GM12878 (cell line): ENCODE data around the gene DOCK1. TPM values are rescaled to one million over a fixed set of nuclear protein-coding genes. Genes with fewer than 3 reads are reported as not detected.

Experiments used
- ATAC-seq: fragments of 200-7000 bp; cut with Tn5 transposase; 3 replicates; pipeline ENCODE4 v1.9.1; 2020; ENCODE audit warnings: mild to moderate bottlenecking, moderate library complexity
- BruUV-seq: library from RNA; stranded (reverse); fragments of 400-500 nt; replicated peaks from 2 replicates; lab custom pipeline; 2021; lab: Mats Ljungman, UMichigan
- CTCF ChIA-PET: fragments of 300-600 bp; sonication (Branson Sonifier 250); formaldehyde crosslinking; extraction: SDS; loops from one replicate; lab custom pipeline; 2021; ENCODE audit warnings: inconsistent platforms; lab: Yijun Ruan, JAX
- POLR2A ChIA-PET: fragments of 350-600 bp; formaldehyde crosslinking; extraction: SDS; loops from one replicate; lab custom pipeline; 2021; ENCODE audit warnings: inconsistent platforms; lab: Charles Lee
- RAD21 ChIA-PET: fragments of 300-600 bp; sonication (Branson Sonifier 250); formaldehyde crosslinking; loops from one replicate; lab custom pipeline; 2023; ENCODE audit warnings: antibody characterized with exemption; ENCODE audit not compliant: unreplicated experiment; lab: Charles Lee
- SMC1A ChIA-PET: fragments of 300-600 bp; sonication (Branson Sonifier 250); formaldehyde crosslinking; loops from one replicate; lab custom pipeline; 2023; ENCODE audit not compliant: unreplicated experiment, uncharacterized antibody; lab: Charles Lee
- DNase-seq: peaks from one replicate; pipeline ENCODE4 v3.0.0-alpha.2; 2011; ENCODE audit warnings: low read depth, low spot score
- FAIRE-seq: peaks from 3 replicates; lab custom pipeline; 2011; peaks lifted over from hg19 to GRCh38; lab: Jason Lieb, UNC
- H2AFZ ChIP-seq: 2 replicates; pipeline ENCODE4 v1.6.0; 2011; ENCODE audit warnings: low read depth, low read length, control low read depth; ENCODE audit not compliant: control insufficient read depth
- H3K27ac ChIP-seq: 2 replicates; pipeline ENCODE4 v1.5.1; 2011; ENCODE audit warnings: control low read depth; ENCODE audit not compliant: control insufficient read depth, insufficient read depth
- H3K27me3 ChIP-seq, 2 experiments: replicated peaks in 1 of 2; 2 replicates each; pipeline versions ENCODE4 v1.6.0 to v1.6.1; 2011; ENCODE audit warnings: low read length in 1 of 2; ENCODE audit not compliant: control insufficient read depth in 2 of 2, insufficient read depth in 2 of 2
- H3K36me3 ChIP-seq, 2 experiments: 2 replicates each; pipeline ENCODE4 v1.5.1; 2011; ENCODE audit warnings: low read length in 1 of 2; ENCODE audit not compliant: control insufficient read depth in 2 of 2, insufficient read depth in 2 of 2
- H3K4me1 ChIP-seq: 2 replicates; pipeline ENCODE4 v1.6.1; 2011; ENCODE audit warnings: mild to moderate bottlenecking, low read length, moderate library complexity, mixed read lengths; ENCODE audit not compliant: control insufficient read depth, insufficient read depth
- H3K4me2 ChIP-seq: 2 replicates; pipeline ENCODE4 v1.6.0; 2011; ENCODE audit warnings: control low read depth; ENCODE audit not compliant: control insufficient read depth, insufficient read depth
- H3K4me3 ChIP-seq: fragments of 200-600 bp; sonication (generic); 2 replicates; pipeline ENCODE4 v1.5.1; 2016
- H3K79me2 ChIP-seq: 2 replicates; pipeline ENCODE4 v1.6.0; 2011; ENCODE audit warnings: low read length; ENCODE audit not compliant: control insufficient read depth, insufficient read depth
- H3K9ac ChIP-seq: 2 replicates; pipeline ENCODE4 v1.8.0; 2011; ENCODE audit warnings: low read length, control low read depth, mixed read lengths; ENCODE audit not compliant: control insufficient read depth, insufficient read depth
- H3K9me3 ChIP-seq: replicated peaks from 3 replicates; pipeline ENCODE4 v1.5.1; 2011; ENCODE audit warnings: mild to moderate bottlenecking, low read length; ENCODE audit not compliant: control insufficient read depth, insufficient read depth
- H4K20me1 ChIP-seq: 2 replicates; pipeline ENCODE4 v1.6.0; 2011; ENCODE audit not compliant: control insufficient read depth, insufficient read depth
- IKZF2 ChIP-seq, 2 experiments: fragments of 450-650 bp; IDR thresholded peaks; 2 replicates each; pipeline ENCODE4 v1.6.1; 2017; ENCODE audit warnings: mild to moderate bottlenecking in 2 of 2, moderate library complexity in 2 of 2
- JUNB ChIP-seq: IDR thresholded peaks from 2 replicates; pipeline ENCODE4 v1.6.1; 2016; ENCODE audit warnings: antibody characterized with exemption, mild to moderate bottlenecking
- KAT2A ChIP-seq: conservative IDR thresholded peaks from 2 replicates; pipeline ENCODE4 v1.6.1; 2011; ENCODE audit warnings: low read depth, low read length; ENCODE audit not compliant: control insufficient read depth
- NKRF ChIP-seq: fragments of 450-650 bp; conservative IDR thresholded peaks from 2 replicates; pipeline ENCODE4 v1.6.1; 2017; ENCODE audit warnings: mild to moderate bottlenecking, moderate library complexity
- POLR2AphosphoS5 ChIP-seq: IDR thresholded peaks from 2 replicates; pipeline ENCODE4 v1.6.1; 2011; ENCODE audit warnings: mild to moderate bottlenecking, low read length, inconsistent platforms
- RELA ChIP-seq: fragments of 450-650 bp; IDR thresholded peaks from 2 replicates; pipeline ENCODE4 v1.8.0; 2014; ENCODE audit warnings: borderline replicate concordance; ENCODE audit not compliant: partially characterized antibody
- SMAD5 ChIP-seq: IDR thresholded peaks from 2 replicates; pipeline ENCODE4 v1.6.1; 2016; ENCODE audit warnings: antibody characterized with exemption, low read depth
- WGBS: methylation state at CpG from one replicate; pipeline ENCODE4 v1.1.6; 2016; ENCODE audit warnings: low lambda C conversion rate; ENCODE audit not compliant: insufficient replicate concordance, insufficient coverage; ENCODE audit errors: missing lambda C conversion rate; 5-methylcytosine and 5-hydroxymethylcytosine counted together
- in situ Hi-C: fragments of 300-500 bp; cut with MboI; formaldehyde crosslinking; loops from 9 replicates; pipeline ENCODE4 v1.14.3; 2018; ENCODE audit warnings: mixed read lengths
- intact Hi-C: fragments of 100-400 bp; cut with micrococcal nuclease; formaldehyde crosslinking; loops from one replicate; pipeline ENCODE4 v1.14.2; 2022; ENCODE audit not compliant: unreplicated experiment
- polyA plus RNA-seq, 11 experiments: library from polyadenylated mRNA; depleted of rRNA in 4 of 11; unstranded in 6 of 11; stranded (reverse) in 5 of 11; fragments of >200 nt; fragmentation: Nextera tagmentation in 4 of 11; fragmentation: Illumina TruSeq in 1 of 11; extraction: Ambion mirVana in 4 of 11; extraction: Trizol in 1 of 11; gene quantifications; 1 replicate in 1 of 11; 2 replicates in 10 of 11; pipeline versions ENCODE4 v1.2.1 to v1.2.3, GENCODE V29; 2011 to 2016; ENCODE audit warnings: inconsistent platforms in 2 of 11, missing spikeins in 2 of 11, low read depth in 1 of 11
- total RNA-seq, 4 experiments: library from RNA; depleted of rRNA in 3 of 4; stranded (reverse); fragments of >200 nt in 3 of 4; fragmentation: Illumina TruSeq in 1 of 4; extraction: Trizol in 1 of 4; gene quantifications; 2 replicates each; pipeline versions ENCODE4 v1.2.1 to v1.2.3, GENCODE V29; 2013 to 2021
- TF ChIP-seq, protein P1 (sequence below): fragments of 450-650 bp; IDR thresholded peaks from 2 replicates; pipeline ENCODE4 v1.6.1; 2017; ENCODE audit warnings: mild to moderate bottlenecking, moderate library complexity
- TF ChIP-seq, protein P2 (sequence below): IDR thresholded peaks from 2 replicates; pipeline ENCODE4 v1.6.1; 2011; ENCODE audit warnings: low read depth, mild to moderate bottlenecking, low read length, moderate library complexity, borderline replicate concordance; ENCODE audit errors: extremely low read depth

Gene DOCK1
- total and polyA plus RNA-seq, 10 of the 15 experiments (the other 5 are each of a cell fraction or from before 2014, with no cell fraction given): 0.05 to 0.18 TPM; not detected in 8

- Histone ChIP-seq H3K9ac (no peak overlapping the region), H3K4me3 (no peak overlapping the region), H3K27ac (no peak overlapping the region), H3K4me2 (no peak overlapping the region), H2AFZ (no peak overlapping the region), H3K4me1 (no peaks in the 10 kb centered on the region), H3K9me3 (no peaks in the 10 kb centered on the region), H3K36me3 (no peaks in the 10 kb centered on the region), H3K79me2 (no peaks in the 10 kb centered on the region), H4K20me1 (no peaks in the 10 kb centered on the region), H3K27me3 (no peaks in the 10 kb centered on the region)
- TF ChIP-seq JUNB (no peak), IKZF2 (IDR thresholded peaks at IDR 0.05) (no peak), SMAD5 (no peak), KAT2A (no peak)
- ChIA-PET CTCF (no interaction called here), SMC1A (no interaction called here), RAD21 (no interaction called here), POLR2A (no interaction called here)
- no peak for DNase-seq
- no peak for ATAC-seq
- no peak for FAIRE-seq
- in situ Hi-C loops (no loop called here), intact Hi-C loops (no loop called here)
- WGBS: 23% methylated on average over 6 of the region's 6 CpGs
- no TSS peak for BruUV-seq
Measured at GRCh38 chr10:127162841-127163240, 257.6 kb downstream of the DOCK1 start.

DNA sequence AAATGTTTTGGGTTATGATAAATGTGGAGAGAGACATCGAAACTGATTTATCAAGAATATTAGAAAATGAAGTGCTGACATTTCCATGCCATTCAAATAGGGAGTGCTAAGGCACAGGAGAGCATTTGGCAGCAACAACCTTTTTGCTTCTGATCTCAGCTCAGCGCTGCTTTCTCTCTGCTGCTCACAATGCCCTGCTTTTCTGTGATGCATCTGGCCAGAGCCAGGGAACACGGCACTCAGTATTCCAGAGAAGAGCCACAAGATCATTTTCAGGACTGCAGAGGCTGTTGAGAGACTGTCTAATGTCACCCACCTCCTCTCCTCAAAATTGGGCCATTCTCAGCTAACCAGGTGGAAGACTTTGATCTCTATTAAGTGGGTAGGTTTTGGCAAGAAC is 263.0 kb downstream of the DOCK1 start:
- H4K20me1 ChIP-seq: no peaks in the 10 kb centered on the region
- intact Hi-C loops (no loop called here), in situ Hi-C loops (no loop called here)
- BruUV-seq: no TSS peak
- TF ChIP-seq, protein P1, sequence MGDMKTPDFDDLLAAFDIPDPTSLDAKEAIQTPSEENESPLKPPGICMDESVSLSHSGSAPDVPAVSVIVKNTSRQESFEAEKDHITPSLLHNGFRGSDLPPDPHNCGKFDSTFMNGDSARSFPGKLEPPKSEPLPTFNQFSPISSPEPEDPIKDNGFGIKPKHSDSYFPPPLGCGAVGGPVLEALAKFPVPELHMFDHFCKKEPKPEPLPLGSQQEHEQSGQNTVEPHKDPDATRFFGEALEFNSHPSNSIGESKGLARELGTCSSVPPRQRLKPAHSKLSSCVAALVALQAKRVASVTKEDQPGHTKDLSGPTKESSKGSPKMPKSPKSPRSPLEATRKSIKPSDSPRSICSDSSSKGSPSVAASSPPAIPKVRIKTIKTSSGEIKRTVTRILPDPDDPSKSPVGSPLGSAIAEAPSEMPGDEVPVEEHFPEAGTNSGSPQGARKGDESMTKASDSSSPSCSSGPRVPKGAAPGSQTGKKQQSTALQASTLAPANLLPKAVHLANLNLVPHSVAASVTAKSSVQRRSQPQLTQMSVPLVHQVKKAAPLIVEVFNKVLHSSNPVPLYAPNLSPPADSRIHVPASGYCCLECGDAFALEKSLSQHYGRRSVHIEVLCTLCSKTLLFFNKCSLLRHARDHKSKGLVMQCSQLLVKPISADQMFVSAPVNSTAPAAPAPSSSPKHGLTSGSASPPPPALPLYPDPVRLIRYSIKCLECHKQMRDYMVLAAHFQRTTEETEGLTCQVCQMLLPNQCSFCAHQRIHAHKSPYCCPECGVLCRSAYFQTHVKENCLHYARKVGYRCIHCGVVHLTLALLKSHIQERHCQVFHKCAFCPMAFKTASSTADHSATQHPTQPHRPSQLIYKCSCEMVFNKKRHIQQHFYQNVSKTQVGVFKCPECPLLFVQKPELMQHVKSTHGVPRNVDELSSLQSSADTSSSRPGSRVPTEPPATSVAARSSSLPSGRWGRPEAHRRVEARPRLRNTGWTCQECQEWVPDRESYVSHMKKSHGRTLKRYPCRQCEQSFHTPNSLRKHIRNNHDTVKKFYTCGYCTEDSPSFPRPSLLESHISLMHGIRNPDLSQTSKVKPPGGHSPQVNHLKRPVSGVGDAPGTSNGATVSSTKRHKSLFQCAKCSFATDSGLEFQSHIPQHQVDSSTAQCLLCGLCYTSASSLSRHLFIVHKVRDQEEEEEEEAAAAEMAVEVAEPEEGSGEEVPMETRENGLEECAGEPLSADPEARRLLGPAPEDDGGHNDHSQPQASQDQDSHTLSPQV: no peak
- TF ChIP-seq RELA (no peak), NKRF (no peak), POLR2AphosphoS5 (no peak)
- TF ChIP-seq, protein P2, sequence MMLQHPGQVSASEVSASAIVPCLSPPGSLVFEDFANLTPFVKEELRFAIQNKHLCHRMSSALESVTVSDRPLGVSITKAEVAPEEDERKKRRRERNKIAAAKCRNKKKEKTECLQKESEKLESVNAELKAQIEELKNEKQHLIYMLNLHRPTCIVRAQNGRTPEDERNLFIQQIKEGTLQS: no peak
- H3K4me3 ChIP-seq: no peak overlapping the region
- WGBS: 4% methylated on average over 3 of the region's 3 CpGs
- DNase-seq (no peak), FAIRE-seq (no peak), ATAC-seq (no peak)
- no peak overlapping the region for H3K9ac ChIP-seq
- RAD21 ChIA-PET: no interaction called here
- no peaks in the 10 kb centered on the region for H3K27me3 ChIP-seq
- H3K4me1 ChIP-seq: no peaks in the 10 kb centered on the region
- no peak overlapping the region for H2AFZ ChIP-seq
- H3K9me3 ChIP-seq: no peaks in the 10 kb centered on the region
- no peaks in the 10 kb centered on the region for H3K36me3 ChIP-seq
- no peak overlapping the region for H3K27ac ChIP-seq
- POLR2A ChIA-PET: no interaction called here
- no peaks in the 10 kb centered on the region for H3K79me2 ChIP-seq
- SMC1A ChIA-PET: interaction anchor here (1.5 kb wide), 1 partner anchor 25 kb away, joined by 3 read pairs; no protein-coding TSS in a partner anchor
- CTCF ChIA-PET: no interaction called here
- H3K4me2 ChIP-seq: no peak overlapping the region
